Measurements from ENCODE around the gene TSPEAR.

TSPEAR gene

DNA sequence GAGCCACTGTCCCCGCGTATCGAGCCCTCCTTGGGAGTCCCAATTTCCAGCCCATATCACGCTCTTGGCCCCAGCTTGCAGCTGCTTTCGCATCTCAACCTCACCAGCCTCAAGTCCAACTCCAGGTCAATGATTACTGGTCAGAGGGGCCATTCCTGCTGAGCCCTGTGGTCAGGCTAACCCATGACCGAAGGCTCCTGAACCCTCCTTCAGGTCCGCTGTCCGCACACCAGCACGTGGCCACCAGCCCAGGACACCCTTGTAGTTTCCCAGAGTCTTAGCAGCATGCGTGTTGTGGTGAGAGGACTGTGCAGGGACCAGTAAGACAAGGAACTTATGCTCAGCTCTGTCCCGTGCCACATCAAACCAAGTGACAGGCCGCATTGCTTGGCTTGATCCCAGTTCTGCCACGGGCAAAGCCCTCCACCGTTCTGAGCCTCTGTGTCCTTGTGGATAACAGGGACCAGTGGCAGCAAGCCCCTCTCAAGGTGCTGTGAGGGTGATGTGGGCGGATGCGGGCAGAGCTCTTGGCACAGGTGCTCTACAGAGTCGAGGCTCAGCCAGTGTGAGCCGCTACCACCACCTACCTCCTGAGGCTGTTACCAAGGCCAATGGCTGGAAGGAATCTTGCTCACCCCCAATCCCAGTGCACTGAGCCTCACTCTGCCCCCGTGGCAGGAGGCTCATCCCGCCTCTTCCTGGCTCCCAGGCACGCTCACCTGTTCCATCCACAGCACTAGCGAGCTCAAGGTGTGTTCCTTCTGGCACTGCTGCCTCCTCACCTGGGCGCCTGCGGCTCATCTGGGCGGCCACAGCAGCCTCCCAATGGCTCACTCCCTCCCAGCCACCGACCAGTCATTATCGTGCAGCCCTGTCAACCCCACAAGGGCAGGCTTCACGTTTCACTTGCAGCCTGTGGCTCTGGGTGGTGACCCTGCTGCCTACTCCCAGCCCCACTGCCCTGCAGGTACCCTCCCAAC is 191.7 kb downstream of the TSPEAR start:
- H3K36me3 ChIP-seq (ENCODE audit: control insufficient read depth, low read length) = no peaks in the 10 kb centered on the region

GRCh38 chr21:44518686-44519085 is 192.7 kb downstream of the TSPEAR start:
- H3K9me3 ChIP-seq (ENCODE audit: control insufficient read depth, insufficient read depth, low read length) = peaks cover 21% of the 10 kb centered on the region; the same call in 1 of the 2 replicates
- no peak overlapping the region for H3K27ac ChIP-seq (ENCODE audit: low read depth, low read length)
- H3F3A ChIP-seq (ENCODE audit: control insufficient read depth, insufficient read depth) = no peaks in the 10 kb centered on the region
- H3K4me1 ChIP-seq (ENCODE audit: control insufficient read depth, low read length) = no peaks in the 10 kb centered on the region
- H3K9me2 ChIP-seq (replicated peaks; ENCODE audit: control insufficient read depth, low read length) = no peaks in the 10 kb centered on the region
- no peaks in the 10 kb centered on the region for H4K20me1 ChIP-seq (ENCODE audit: control insufficient read depth, insufficient read depth, low read depth, low read length)
- no peak overlapping the region for H3K4me3 ChIP-seq (ENCODE audit: low read length)
- no peaks in the 10 kb centered on the region for H3K27me3 ChIP-seq (ENCODE audit: control insufficient read depth, low read length)
- no peak overlapping the region for H3K4me2 ChIP-seq (ENCODE audit: low read length)
- no peaks in the 10 kb centered on the region for H3K36me3 ChIP-seq (ENCODE audit: control insufficient read depth, low read length)
- no peaks in the 10 kb centered on the region for H3K79me2 ChIP-seq (ENCODE audit: control insufficient read depth, low read length)
- no peak for TF ChIP-seq EZH2phosphoT487 (IDR thresholded peaks at IDR 0.05; ENCODE audit: borderline replicate concordance, low read length)
- no peak for TF ChIP-seq CTCF (IDR thresholded peaks at IDR 0.05; ENCODE audit: low read depth, low read length, poor library complexity, severe bottlenecking)

More for the DNA sequence above, 191.7 kb downstream of the TSPEAR start:
- Histone ChIP-seq H3K79me2 (ENCODE audit: control insufficient read depth, low read length) (no peaks in the 10 kb centered on the region), H3K9me3 (ENCODE audit: control insufficient read depth, insufficient read depth, low read length) (peaks cover 30% of the 10 kb centered on the region; the same call in 1 of the 2 replicates), H3F3A (ENCODE audit: control insufficient read depth, insufficient read depth) (no peaks in the 10 kb centered on the region), H3K4me2 (ENCODE audit: low read length) (no peak overlapping the region), H3K27ac (ENCODE audit: low read depth, low read length) (no peak overlapping the region), H4K20me1 (ENCODE audit: control insufficient read depth, insufficient read depth, low read depth, low read length) (no peaks in the 10 kb centered on the region), H3K4me1 (ENCODE audit: control insufficient read depth, low read length) (no peaks in the 10 kb centered on the region), H3K27me3 (ENCODE audit: control insufficient read depth, low read length) (no peaks in the 10 kb centered on the region), H3K9me2 (replicated peaks; ENCODE audit: control insufficient read depth, low read length) (no peaks in the 10 kb centered on the region), H3K4me3 (ENCODE audit: low read length) (no peak overlapping the region)
- no peak for TF ChIP-seq CTCF (IDR thresholded peaks at IDR 0.05; ENCODE audit: low read depth, low read length, poor library complexity, severe bottlenecking)
- no peak for TF ChIP-seq EZH2phosphoT487 (IDR thresholded peaks at IDR 0.05; ENCODE audit: borderline replicate concordance, low read length)

GRCh38 chr21:44517175-44517899 is 194.0 kb downstream of the TSPEAR start:
- Histone ChIP-seq H3K27ac (ENCODE audit: low read depth, low read length) (no peak overlapping the region), H3K9me2 (replicated peaks; ENCODE audit: control insufficient read depth, low read length) (no peaks in the 10 kb centered on the region), H4K20me1 (ENCODE audit: control insufficient read depth, insufficient read depth, low read depth, low read length) (no peaks in the 10 kb centered on the region), H3K27me3 (ENCODE audit: control insufficient read depth, low read length) (no peaks in the 10 kb centered on the region), H3K4me2 (ENCODE audit: low read length) (no peak overlapping the region), H3K4me1 (ENCODE audit: control insufficient read depth, low read length) (no peaks in the 10 kb centered on the region), H3K9me3 (ENCODE audit: control insufficient read depth, insufficient read depth, low read length) (peaks cover 10% of the 10 kb centered on the region; the same call in 1 of the 2 replicates), H3K4me3 (ENCODE audit: low read length) (no peak overlapping the region), H3F3A (ENCODE audit: control insufficient read depth, insufficient read depth) (no peaks in the 10 kb centered on the region), H3K79me2 (ENCODE audit: control insufficient read depth, low read length) (no peaks in the 10 kb centered on the region), H3K36me3 (ENCODE audit: control insufficient read depth, low read length) (no peaks in the 10 kb centered on the region)
- TF ChIP-seq EZH2phosphoT487 (IDR thresholded peaks at IDR 0.05; ENCODE audit: borderline replicate concordance, low read length) (no peak), CTCF (IDR thresholded peaks at IDR 0.05; ENCODE audit: low read depth, low read length, poor library complexity, severe bottlenecking) (no peak)

Data from DOHH2 (cell line).